ENCODE results near the gene SPG21. TPM values are rescaled to one million over a fixed set of nuclear protein-coding genes. Genes with fewer than 3 reads are reported as not detected.

SPG21 gene
- total RNA-seq, 1 donor from 2014 or later: 107 TPM

DNA sequence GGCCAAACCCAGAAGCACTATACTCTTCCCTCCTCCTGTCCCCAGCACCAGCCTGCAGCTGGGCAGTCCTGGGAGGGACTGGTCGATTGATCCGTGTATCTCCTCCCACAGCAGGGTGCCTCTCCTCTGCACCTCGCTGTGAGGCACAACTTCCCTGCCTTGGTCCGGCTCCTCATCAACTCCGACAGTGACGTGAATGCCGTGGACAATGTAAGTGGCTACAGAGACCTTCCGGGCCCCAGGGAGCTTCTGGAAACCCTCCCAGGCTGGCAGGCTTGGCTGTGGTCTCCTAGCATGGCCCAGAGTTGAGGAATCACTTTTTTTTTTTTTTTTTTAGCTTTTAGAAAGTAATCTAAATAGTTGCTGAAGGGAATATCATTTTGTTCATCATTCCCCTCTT is 47.4 kb downstream of the SPG21 start:
- H3K27me3 ChIP-seq: no peaks in the 10 kb centered on the region
- DNase-seq: no peak
- no peak overlapping the region for H3K4me3 ChIP-seq
- intact Hi-C loops (cut with DNase I): no loop called here
- no peak for ATAC-seq
- no peaks in the 10 kb centered on the region for H3K36me3 ChIP-seq
- H3K9me3 ChIP-seq: no peaks in the 10 kb centered on the region
- no peaks in the 10 kb centered on the region for H3K4me1 ChIP-seq
- H3K27ac ChIP-seq: no peak overlapping the region
- TF ChIP-seq, protein P1, sequence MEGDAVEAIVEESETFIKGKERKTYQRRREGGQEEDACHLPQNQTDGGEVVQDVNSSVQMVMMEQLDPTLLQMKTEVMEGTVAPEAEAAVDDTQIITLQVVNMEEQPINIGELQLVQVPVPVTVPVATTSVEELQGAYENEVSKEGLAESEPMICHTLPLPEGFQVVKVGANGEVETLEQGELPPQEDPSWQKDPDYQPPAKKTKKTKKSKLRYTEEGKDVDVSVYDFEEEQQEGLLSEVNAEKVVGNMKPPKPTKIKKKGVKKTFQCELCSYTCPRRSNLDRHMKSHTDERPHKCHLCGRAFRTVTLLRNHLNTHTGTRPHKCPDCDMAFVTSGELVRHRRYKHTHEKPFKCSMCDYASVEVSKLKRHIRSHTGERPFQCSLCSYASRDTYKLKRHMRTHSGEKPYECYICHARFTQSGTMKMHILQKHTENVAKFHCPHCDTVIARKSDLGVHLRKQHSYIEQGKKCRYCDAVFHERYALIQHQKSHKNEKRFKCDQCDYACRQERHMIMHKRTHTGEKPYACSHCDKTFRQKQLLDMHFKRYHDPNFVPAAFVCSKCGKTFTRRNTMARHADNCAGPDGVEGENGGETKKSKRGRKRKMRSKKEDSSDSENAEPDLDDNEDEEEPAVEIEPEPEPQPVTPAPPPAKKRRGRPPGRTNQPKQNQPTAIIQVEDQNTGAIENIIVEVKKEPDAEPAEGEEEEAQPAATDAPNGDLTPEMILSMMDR (IDR thresholded peaks at IDR 0.05): no peak

DNA sequence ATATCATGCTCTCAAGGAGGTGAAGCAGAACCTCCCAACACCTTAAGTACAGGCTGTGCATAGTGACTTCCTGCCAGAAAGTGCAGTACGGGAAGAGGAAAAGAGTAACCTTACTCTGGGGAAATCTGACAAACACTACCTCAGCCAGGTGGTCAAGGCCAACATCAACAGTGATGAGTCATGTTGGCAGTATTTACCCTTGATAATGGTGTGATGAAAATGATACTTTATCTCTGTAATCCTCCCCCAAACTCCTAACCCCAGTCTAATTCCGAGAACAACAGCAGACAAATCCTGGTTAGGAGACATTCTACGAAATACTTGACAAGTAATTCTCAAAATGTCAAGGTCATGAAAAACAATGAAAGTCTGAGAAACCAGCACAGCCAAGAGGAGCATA is 51.5 kb downstream of the SPG21 start:
- Histone ChIP-seq H3K4me3 (no peak overlapping the region), H3K9me3 (no peaks in the 10 kb centered on the region), H3K27me3 (no peaks in the 10 kb centered on the region), H3K36me3 (no peaks in the 10 kb centered on the region), H3K4me1 (no peaks in the 10 kb centered on the region), H3K27ac (no peak overlapping the region)
- DNase-seq (no peak), ATAC-seq (no peak)
- TF ChIP-seq, protein P1 (IDR thresholded peaks at IDR 0.05): no peak
- intact Hi-C loops (cut with DNase I): no loop called here

DNA sequence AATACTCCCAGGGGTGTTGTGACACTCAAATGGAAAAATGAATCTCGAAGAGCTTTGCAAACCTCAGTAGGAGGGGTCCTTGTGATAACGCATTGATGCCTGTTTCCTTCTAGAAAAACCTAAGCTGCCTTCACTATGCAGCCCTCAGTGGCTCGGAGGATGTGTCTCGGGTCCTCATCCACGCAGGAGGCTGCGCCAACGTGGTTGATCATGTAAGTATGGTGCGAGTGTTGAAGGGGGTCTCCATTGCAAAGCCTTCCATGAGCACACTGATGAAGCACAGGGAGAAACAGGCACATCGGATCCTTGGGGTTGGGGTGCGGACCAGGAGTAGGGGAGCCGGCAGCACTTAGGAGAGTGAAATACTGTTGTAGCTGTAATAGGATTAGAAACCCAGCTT is 55.7 kb downstream of the SPG21 start:
- Histone ChIP-seq H3K4me3 (no peak overlapping the region), H3K36me3 (no peaks in the 10 kb centered on the region), H3K27me3 (no peaks in the 10 kb centered on the region), H3K9me3 (no peaks in the 10 kb centered on the region), H3K27ac (no peak overlapping the region), H3K4me1 (no peaks in the 10 kb centered on the region)
- intact Hi-C loops (cut with DNase I): no loop called here
- TF ChIP-seq, protein P1 (IDR thresholded peaks at IDR 0.05): no peak
- DNase-seq: no peak
- no peak for ATAC-seq

DNA sequence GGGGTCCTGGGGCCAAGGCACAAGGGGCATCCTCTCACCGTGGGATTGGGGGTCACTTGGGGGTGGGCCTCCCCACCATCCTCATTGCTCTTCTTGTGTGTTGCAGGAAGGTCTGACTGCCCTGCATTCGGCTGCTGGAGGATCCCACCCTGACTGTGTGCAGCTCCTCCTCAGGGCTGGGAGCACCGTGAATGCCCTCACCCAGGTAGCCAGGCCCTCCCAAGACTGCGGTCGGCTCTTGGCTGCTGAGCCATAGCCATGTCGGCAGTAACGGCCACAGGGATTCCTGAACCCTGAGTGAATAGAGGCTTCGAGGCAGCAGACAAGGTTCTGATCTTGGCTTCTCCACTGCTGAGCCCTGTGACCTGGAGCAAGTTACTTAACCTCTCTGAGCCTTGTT is 58.3 kb downstream of the SPG21 start:
- no peak for ATAC-seq
- Histone ChIP-seq H3K27me3 (no peaks in the 10 kb centered on the region), H3K27ac (no peak overlapping the region), H3K9me3 (no peaks in the 10 kb centered on the region), H3K4me1 (no peaks in the 10 kb centered on the region), H3K36me3 (no peaks in the 10 kb centered on the region), H3K4me3 (no peak overlapping the region)
- intact Hi-C loops (cut with DNase I): no loop called here
- TF ChIP-seq, protein P1 (IDR thresholded peaks at IDR 0.05): no peak
- no peak for DNase-seq

DNA sequence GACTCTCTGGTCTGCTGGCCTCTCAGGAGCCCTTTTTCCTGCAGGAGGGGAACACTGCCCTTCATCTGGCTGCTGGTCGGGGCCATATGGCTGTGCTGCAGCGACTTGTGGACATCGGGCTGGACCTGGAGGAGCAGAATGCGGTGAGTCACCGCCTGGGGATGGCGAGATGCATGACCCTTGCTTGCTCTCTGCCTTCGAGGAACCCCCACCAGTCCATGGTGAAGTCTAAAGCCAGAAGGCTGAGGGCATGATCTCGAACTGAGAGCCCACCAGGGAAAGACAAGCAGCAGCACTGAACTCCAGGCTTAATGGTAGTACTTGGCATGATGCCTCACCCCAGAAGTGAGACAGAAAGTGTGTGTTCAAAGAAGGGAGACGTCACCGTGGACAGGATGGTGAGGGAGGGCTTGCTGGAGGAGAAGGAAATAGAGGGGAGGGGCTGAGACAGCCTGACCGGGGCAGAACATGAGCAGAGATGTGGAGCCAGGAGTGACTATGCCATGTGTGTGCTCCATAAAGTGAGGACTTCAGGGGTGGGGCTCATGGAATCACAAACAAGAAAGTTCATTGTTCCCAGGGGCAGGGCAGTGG is 58.8 kb downstream of the SPG21 start:
- intact Hi-C loops (cut with DNase I): no loop called here
- Histone ChIP-seq H3K36me3 (no peaks in the 10 kb centered on the region), H3K9me3 (no peaks in the 10 kb centered on the region), H3K27me3 (no peaks in the 10 kb centered on the region), H3K4me3 (no peak overlapping the region), H3K4me1 (no peaks in the 10 kb centered on the region), H3K27ac (no peak overlapping the region)
- ATAC-seq (no peak), DNase-seq (no peak)
- TF ChIP-seq, protein P1 (IDR thresholded peaks at IDR 0.05): no peak

Measured in upper lobe of right lung (tissue), 1 donor.